ENCODE data around the gene VCAN.
"Not testable (repeated sequence)": the region's sequence is repeated elsewhere in the genome, so short reads cannot be mapped to it uniquely, and the experiment has no call there.

Gene VCAN

GRCh38 chr5:83471405-83472212 lies at the start of gene VCAN:
VCAN (plus strand) TSS chr5:83471744; CDS start chr5:83483519, 11,775 bp downstream.
- DNase-seq (ENCODE audit: low read depth in 2 of 2, low spot score in 1 of 2): no peak

GRCh38 chr5:83422284-83422683 lies 49.3 kb upstream of the VCAN start:
- DNase-seq (ENCODE audit: low read depth in 2 of 2, low spot score in 1 of 2): no peak

- DNase-seq (ENCODE audit: low read depth in 2 of 2, low spot score in 1 of 2): no peak
Observed at GRCh38 chr5:83426855-83427254, 44.7 kb upstream of the VCAN start.

- no peak for DNase-seq (ENCODE audit: low read depth in 2 of 2, low spot score in 1 of 2)
Observed at GRCh38 chr5:83428126-83428525, 43.4 kb upstream of the VCAN start.

- no peak for DNase-seq (ENCODE audit: low read depth in 2 of 2, low spot score in 1 of 2)
Observed at GRCh38 chr5:83428890-83429289, 42.7 kb upstream of the VCAN start.

- peak in 1 of 2 donors; percentile 5 for DNase-seq (ENCODE audit: low read depth in 2 of 2, low spot score in 1 of 2)
Observed at GRCh38 chr5:83430130-83431010, 41.2 kb upstream of the VCAN start.

GRCh38 chr5:83433891-83434290 lies 37.7 kb upstream of the VCAN start:
- no peak for DNase-seq (ENCODE audit: low read depth in 2 of 2, low spot score in 1 of 2)

- DNase-seq (ENCODE audit: low read depth in 2 of 2, low spot score in 1 of 2): no peak
Observed at GRCh38 chr5:83434946-83435345, 36.6 kb upstream of the VCAN start.

GRCh38 chr5:83436276-83436675 lies 35.3 kb upstream of the VCAN start:
- no peak for DNase-seq (ENCODE audit: low read depth in 2 of 2, low spot score in 1 of 2)

- DNase-seq (ENCODE audit: low read depth in 2 of 2, low spot score in 1 of 2): not testable (repeated sequence)
Observed at GRCh38 chr5:83437697-83438096, 33.8 kb upstream of the VCAN start.

GRCh38 chr5:83440826-83441225 lies 30.7 kb upstream of the VCAN start:
- DNase-seq (ENCODE audit: low read depth in 2 of 2, low spot score in 1 of 2): no peak

GRCh38 chr5:83441747-83442146 lies 29.8 kb upstream of the VCAN start:
- no peak for DNase-seq (ENCODE audit: low read depth in 2 of 2, low spot score in 1 of 2)

- no peak for DNase-seq (ENCODE audit: low read depth in 2 of 2, low spot score in 1 of 2)
Observed at GRCh38 chr5:83443534-83443933, 28.0 kb upstream of the VCAN start.

- DNase-seq (ENCODE audit: low read depth in 2 of 2, low spot score in 1 of 2): no peak
Observed at GRCh38 chr5:83444445-83444844, 27.1 kb upstream of the VCAN start.

- no peak for DNase-seq (ENCODE audit: low read depth in 2 of 2, low spot score in 1 of 2)
Observed at GRCh38 chr5:83446253-83446947, 25.1 kb upstream of the VCAN start.

- no peak for DNase-seq (ENCODE audit: low read depth in 2 of 2, low spot score in 1 of 2)
Observed at GRCh38 chr5:83447533-83447932, 24.0 kb upstream of the VCAN start.

GRCh38 chr5:83450183-83450966 lies 21.2 kb upstream of the VCAN start:
- no peak for DNase-seq (ENCODE audit: low read depth in 2 of 2, low spot score in 1 of 2)

- DNase-seq (ENCODE audit: low read depth in 2 of 2, low spot score in 1 of 2): no peak
Observed at GRCh38 chr5:83450967-83451248, 20.6 kb upstream of the VCAN start.

GRCh38 chr5:83451955-83452354 lies 19.6 kb upstream of the VCAN start:
- DNase-seq (ENCODE audit: low read depth in 2 of 2, low spot score in 1 of 2): no peak

- no peak for DNase-seq (ENCODE audit: low read depth in 2 of 2, low spot score in 1 of 2)
Observed at GRCh38 chr5:83453937-83454336, 17.6 kb upstream of the VCAN start.

- no peak for DNase-seq (ENCODE audit: low read depth in 2 of 2, low spot score in 1 of 2)
Observed at GRCh38 chr5:83464261-83464660, 7.3 kb upstream of the VCAN start.

All from stimulated activated CD8-positive, alpha-beta memory T cell treated with anti-CD3 and anti-CD28 coated beads, Interleukin-4, amount 100 ng/mL, for 1 hour (primary cell).